HEK293T (cell line): ENCODE measurements around the gene SLC25A19.

Experiments
- ARNT ChIP-seq: fragments of 450-650 bp; IDR thresholded peaks from 2 replicates; pipeline ENCODE4 v1.6.1; 2017; ENCODE audit warnings: mild to moderate bottlenecking
- BHLHE40 ChIP-seq: fragments of 450-650 bp; IDR thresholded peaks from 2 replicates; pipeline ENCODE4 v1.6.1; 2016; ENCODE audit warnings: mild to moderate bottlenecking, moderate library complexity, borderline replicate concordance
- ELF4 ChIP-seq: fragments of 450-650 bp; IDR thresholded peaks from 2 replicates; pipeline ENCODE4 v1.6.1; 2017; ENCODE audit warnings: antibody characterized with exemption
- FOXK2 ChIP-seq: fragments of 450-650 bp; IDR thresholded peaks from 2 replicates; pipeline ENCODE4 v1.6.1; 2016; ENCODE audit warnings: mild to moderate bottlenecking
- FOXM1 ChIP-seq: fragments of 450-650 bp; IDR thresholded peaks from 2 replicates; pipeline ENCODE4 v1.6.1; 2017; ENCODE audit warnings: mild to moderate bottlenecking, borderline replicate concordance
- HDGF ChIP-seq: fragments of 450-650 bp; IDR thresholded peaks from 2 replicates; pipeline ENCODE4 v1.6.1; 2017; ENCODE audit warnings: antibody characterized with exemption, borderline replicate concordance

GRCh38 chr17:75316253-75316652 is 27.0 kb upstream of the SLC25A19 start:
- TF ChIP-seq ARNT (no peak), FOXM1 (no peak), BHLHE40 (no peak), ELF4 (no peak), HDGF (no peak), FOXK2 (no peak)
